ENCODE measurements around the gene IZUMO2.

DNA sequence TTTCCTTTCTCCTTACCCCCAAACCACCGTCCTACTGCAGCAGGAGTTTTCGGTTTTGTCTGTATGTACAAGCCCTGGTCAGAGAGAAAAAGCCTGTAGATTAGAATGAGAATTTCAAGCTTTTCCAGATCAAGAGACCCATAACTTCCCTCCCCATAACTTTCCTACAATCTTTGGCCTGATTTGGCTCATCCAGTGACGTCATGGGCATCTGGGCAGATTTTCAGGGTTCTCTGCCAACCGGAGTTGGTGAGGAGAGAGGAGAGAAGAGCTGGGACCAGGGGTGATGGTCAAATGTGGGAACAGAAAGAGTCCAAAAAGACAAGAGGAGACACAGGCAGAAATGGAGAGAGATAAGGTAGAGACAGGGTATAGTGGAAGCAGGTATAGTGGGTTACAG is 10.5 kb downstream of the IZUMO2 start:
- TF ChIP-seq, protein P1, sequence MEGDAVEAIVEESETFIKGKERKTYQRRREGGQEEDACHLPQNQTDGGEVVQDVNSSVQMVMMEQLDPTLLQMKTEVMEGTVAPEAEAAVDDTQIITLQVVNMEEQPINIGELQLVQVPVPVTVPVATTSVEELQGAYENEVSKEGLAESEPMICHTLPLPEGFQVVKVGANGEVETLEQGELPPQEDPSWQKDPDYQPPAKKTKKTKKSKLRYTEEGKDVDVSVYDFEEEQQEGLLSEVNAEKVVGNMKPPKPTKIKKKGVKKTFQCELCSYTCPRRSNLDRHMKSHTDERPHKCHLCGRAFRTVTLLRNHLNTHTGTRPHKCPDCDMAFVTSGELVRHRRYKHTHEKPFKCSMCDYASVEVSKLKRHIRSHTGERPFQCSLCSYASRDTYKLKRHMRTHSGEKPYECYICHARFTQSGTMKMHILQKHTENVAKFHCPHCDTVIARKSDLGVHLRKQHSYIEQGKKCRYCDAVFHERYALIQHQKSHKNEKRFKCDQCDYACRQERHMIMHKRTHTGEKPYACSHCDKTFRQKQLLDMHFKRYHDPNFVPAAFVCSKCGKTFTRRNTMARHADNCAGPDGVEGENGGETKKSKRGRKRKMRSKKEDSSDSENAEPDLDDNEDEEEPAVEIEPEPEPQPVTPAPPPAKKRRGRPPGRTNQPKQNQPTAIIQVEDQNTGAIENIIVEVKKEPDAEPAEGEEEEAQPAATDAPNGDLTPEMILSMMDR (IDR thresholded peaks at IDR 0.05): no peak
- no peak for TF ChIP-seq POLR2A (IDR thresholded peaks at IDR 0.05)
